GM10266 (cell line): ENCODE results near the gene GNAI2.

Source experiments
- DNase-seq: peaks from one replicate; pipeline ENCODE4 v3.0.0; 2012; ENCODE audit errors: extremely low spot score
- CTCF ChIP-seq: IDR thresholded peaks from 2 replicates; pipeline ENCODE4 v1.5.1; 2012; ENCODE audit warnings: mild to moderate bottlenecking, low read depth; ENCODE audit not compliant: control insufficient read depth, insufficient read depth; ENCODE audit errors: missing control alignments

GNAI2 gene

GRCh38 chr3:50266017-50266416 lies 30.0 kb downstream of the GNAI2 start:
- TF ChIP-seq CTCF: no peak
- DNase-seq: peak; percentile 36

GRCh38 chr3:50266836-50267235 lies 30.8 kb downstream of the GNAI2 start:
- no peak for DNase-seq
- TF ChIP-seq CTCF: no peak

- no peak for TF ChIP-seq CTCF
- DNase-seq: no peak
These were observed 31.4 kb downstream of the GNAI2 start for GRCh38 chr3:50267280-50267913.

- no peak for DNase-seq
- TF ChIP-seq CTCF: no peak
These were observed 32.3 kb downstream of the GNAI2 start for GRCh38 chr3:50268276-50268675.

- TF ChIP-seq CTCF: no peak
- DNase-seq: no peak
These were observed 32.9 kb downstream of the GNAI2 start, which contains the start of gene SEMA3B for GRCh38 chr3:50268703-50269451. Gene SEMA3B (plus strand): TSS chr3:50269147. CDS start chr3:50269241, 94 bp downstream.

- TF ChIP-seq CTCF: no peak
These were observed 33.5 kb downstream of the GNAI2 start for GRCh38 chr3:50269460-50269859.

GRCh38 chr3:50269977-50270413 lies 34.0 kb downstream of the GNAI2 start:
- no peak for DNase-seq
- TF ChIP-seq CTCF: no peak

More at GRCh38 chr3:50269460-50269859, 33.5 kb downstream of the GNAI2 start:
- no peak for DNase-seq
